HG02759 (cell line): ENCODE measurements around the gene CEP95.
"Not testable (repeated sequence)": the region's sequence is repeated elsewhere in the genome, so short reads cannot be mapped to it uniquely, and the experiment has no call there.

ENCODE experiments used
- ATAC-seq: cut with Tn5 transposase; IDR thresholded peaks from one replicate; pipeline ENCODE4 v1.9.1; 2021; ENCODE audit warnings: mild to moderate bottlenecking, moderate library complexity; ENCODE audit not compliant: unreplicated experiment

The CEP95 gene

GRCh38 chr17:64564098-64564497, 57.3 kb downstream of the CEP95 start:
- ATAC-seq = no peak

GRCh38 chr17:64565563-64565962, 58.8 kb downstream of the CEP95 start:
- ATAC-seq = no peak

- no peak for ATAC-seq
These were observed 65.0 kb downstream of the CEP95 start for GRCh38 chr17:64571746-64572145.

GRCh38 chr17:64572682-64573154, 65.9 kb downstream of the CEP95 start:
- no peak for ATAC-seq

GRCh38 chr17:64573214-64573613, 66.4 kb downstream of the CEP95 start:
- no peak for ATAC-seq

- ATAC-seq = no peak
These were observed 67.9 kb downstream of the CEP95 start for GRCh38 chr17:64574646-64575045.

- ATAC-seq = no peak
These were observed 68.7 kb downstream of the CEP95 start for GRCh38 chr17:64575431-64575830.

GRCh38 chr17:64577025-64577424, 70.2 kb downstream of the CEP95 start:
- ATAC-seq = not testable (repeated sequence)

GRCh38 chr17:64579917-64580316, 73.1 kb downstream of the CEP95 start:
- ATAC-seq = no peak

- no peak for ATAC-seq
These were observed 73.9 kb downstream of the CEP95 start for GRCh38 chr17:64580384-64581315.

- no peak for ATAC-seq
These were observed 76.3 kb downstream of the CEP95 start for GRCh38 chr17:64583038-64583437.

GRCh38 chr17:64585146-64585545, 78.4 kb downstream of the CEP95 start:
- ATAC-seq = no peak
